HEK293T (cell line): Measurements from ENCODE around the gene ADGRB2.

Experiments used
- ARNT ChIP-seq: fragments of 450-650 bp; IDR thresholded peaks from 2 replicates; pipeline ENCODE4 v1.6.1; 2017; ENCODE audit warnings: mild to moderate bottlenecking
- HDGF ChIP-seq: fragments of 450-650 bp; IDR thresholded peaks from 2 replicates; pipeline ENCODE4 v1.6.1; 2017; ENCODE audit warnings: antibody characterized with exemption, borderline replicate concordance
- NFRKB ChIP-seq: fragments of 450-650 bp; IDR thresholded peaks from 2 replicates; pipeline ENCODE4 v1.6.1; 2016; ENCODE audit warnings: mild to moderate bottlenecking, moderate library complexity
- PKNOX1 ChIP-seq: fragments of 450-650 bp; IDR thresholded peaks from 2 replicates; pipeline ENCODE4 v1.6.1; 2016
- TARDBP ChIP-seq: fragments of 450-650 bp; IDR thresholded peaks from 2 replicates; pipeline ENCODE4 v1.6.1; 2016

DNA sequence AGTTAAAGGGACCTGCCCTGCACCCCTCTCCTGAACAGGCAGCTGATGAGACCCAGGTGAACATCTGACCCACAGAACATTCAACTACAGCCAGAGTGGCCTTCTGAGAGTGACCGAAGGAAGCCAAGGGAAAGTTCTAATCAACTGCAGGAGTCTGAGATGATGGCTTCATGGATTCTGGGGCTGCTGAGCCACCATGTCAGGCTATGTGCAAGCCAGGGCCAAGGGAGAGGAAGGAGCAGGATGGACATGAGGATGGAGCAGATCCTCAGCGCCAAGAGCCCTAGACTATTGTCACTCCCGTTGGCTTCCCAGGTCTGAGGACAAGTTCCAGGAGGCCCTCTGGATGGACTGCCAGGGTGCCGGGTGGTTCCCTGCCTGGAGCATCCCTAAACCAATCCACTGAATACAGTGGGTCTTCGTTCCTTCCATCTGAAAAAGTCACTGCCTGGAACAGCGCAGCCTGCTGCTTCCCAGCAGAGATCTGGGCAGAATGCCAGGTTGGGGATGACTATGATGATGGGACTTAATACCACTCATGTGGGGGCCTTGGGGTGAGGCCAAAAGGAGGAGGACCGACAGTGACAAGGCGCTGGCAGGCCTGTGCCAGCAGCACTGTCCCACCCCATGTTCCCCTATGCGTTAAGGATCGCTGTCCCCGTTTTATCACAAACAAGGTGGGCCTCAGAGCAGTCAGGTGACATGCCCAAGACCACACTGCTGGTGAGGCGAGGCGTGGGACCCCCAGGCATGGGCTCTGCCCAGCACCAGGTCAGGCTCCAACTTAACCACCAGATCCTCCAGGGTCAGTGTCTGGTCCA is 31.9 kb upstream of the ADGRB2 start:
- TF ChIP-seq PKNOX1 = no peak
- TF ChIP-seq TARDBP = no peak
- TF ChIP-seq NFRKB = no peak
- no peak for TF ChIP-seq HDGF
- TF ChIP-seq ARNT = no peak
